Activated B cell treated with CpG ODN at 0.5 μM for 24 hours (primary cell): ENCODE results near the gene MAB21L3. TPM values are rescaled to one million over a fixed set of nuclear protein-coding genes. Genes with fewer than 3 reads are reported as not detected.

Experiments
- ATAC-seq: fragments of 200-7000 bp; cut with Tn5 transposase; one replicate; pipeline ENCODE4 v1.10.0; 2021; ENCODE audit warnings: low read depth, mild to moderate bottlenecking, moderate library complexity
- CTCF ChIA-PET: fragments of 350-600 bp; sonication (Branson Sonifier 250); formaldehyde crosslinking; loops from one replicate; lab custom pipeline; 2021; ENCODE audit warnings: antibody characterized with exemption; lab: Charles Lee
- POLR2A ChIA-PET: fragments of 350-600 bp; sonication (Branson Sonifier 250); formaldehyde crosslinking; loops from one replicate; lab custom pipeline; 2021; ENCODE audit warnings: antibody characterized with exemption; lab: Charles Lee
- DNase-seq: peaks from one replicate; pipeline ENCODE4 v3.0.0; 2022
- H3K27ac Mint-ChIP-seq: one replicate; pipeline ENCODE4 v1.8.0; 2020; ENCODE audit warnings: mixed read lengths
- H3K27me3 Mint-ChIP-seq: one replicate; pipeline ENCODE4 v1.8.0; 2021; ENCODE audit warnings: mixed read lengths
- H3K36me3 Mint-ChIP-seq: one replicate; pipeline ENCODE4 v1.8.0; 2021; ENCODE audit warnings: low read depth, mixed read lengths
- H3K4me1 Mint-ChIP-seq: one replicate; pipeline ENCODE4 v1.8.0; 2021; ENCODE audit warnings: mixed read lengths
- H3K4me3 Mint-ChIP-seq: one replicate; pipeline ENCODE4 v1.8.0; 2020; ENCODE audit warnings: mild to moderate bottlenecking, mixed read lengths
- H3K9me3 Mint-ChIP-seq: one replicate; pipeline ENCODE4 v1.8.0; 2020; ENCODE audit warnings: mixed read lengths
- intact Hi-C: fragments of 100-400 bp; cut with micrococcal nuclease; formaldehyde crosslinking; loops from one replicate; pipeline ENCODE4 v1.15.1; 2024
- total RNA-seq: library from RNA; stranded (reverse); gene quantifications from 2 replicates; pipeline ENCODE4 v1.2.3, GENCODE V29; 2022
- TF ChIP-seq, protein P1 (sequence below): fragments of 200-600 bp; IDR thresholded peaks from one replicate; pipeline ENCODE4 v1.8.0; 2022; ENCODE audit warnings: antibody characterized with exemption, mild to moderate bottlenecking

Gene MAB21L3
- total RNA-seq, 1 donor from 2014 or later: not detected

DNA sequence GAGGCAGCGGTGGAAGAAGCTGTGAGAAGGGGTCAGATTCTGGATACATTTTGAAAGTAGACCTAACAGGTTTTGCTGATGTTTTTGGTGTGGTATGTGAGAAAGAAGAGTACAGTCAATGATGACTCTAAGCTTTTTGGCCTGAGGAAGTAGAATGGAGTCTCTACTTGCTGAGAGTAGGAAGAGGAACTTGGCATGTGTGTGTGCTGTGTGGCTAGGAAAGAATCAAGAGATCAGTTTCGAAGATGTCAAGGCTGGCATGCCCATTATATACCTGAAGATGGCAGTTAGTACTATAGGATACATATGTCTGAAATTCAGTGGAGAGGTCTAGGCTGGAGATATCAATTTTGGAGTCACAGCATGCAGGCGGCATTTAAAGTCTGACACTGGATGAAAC is 64.4 kb downstream of the MAB21L3 start:
- H3K27ac Mint-ChIP-seq: no peak overlapping the region
- peaks cover 12% of the 10 kb centered on the region for H3K27me3 Mint-ChIP-seq
- no peak overlapping the region for H3K4me3 Mint-ChIP-seq
- CTCF ChIA-PET: no interaction called here
- TF ChIP-seq, protein P1, sequence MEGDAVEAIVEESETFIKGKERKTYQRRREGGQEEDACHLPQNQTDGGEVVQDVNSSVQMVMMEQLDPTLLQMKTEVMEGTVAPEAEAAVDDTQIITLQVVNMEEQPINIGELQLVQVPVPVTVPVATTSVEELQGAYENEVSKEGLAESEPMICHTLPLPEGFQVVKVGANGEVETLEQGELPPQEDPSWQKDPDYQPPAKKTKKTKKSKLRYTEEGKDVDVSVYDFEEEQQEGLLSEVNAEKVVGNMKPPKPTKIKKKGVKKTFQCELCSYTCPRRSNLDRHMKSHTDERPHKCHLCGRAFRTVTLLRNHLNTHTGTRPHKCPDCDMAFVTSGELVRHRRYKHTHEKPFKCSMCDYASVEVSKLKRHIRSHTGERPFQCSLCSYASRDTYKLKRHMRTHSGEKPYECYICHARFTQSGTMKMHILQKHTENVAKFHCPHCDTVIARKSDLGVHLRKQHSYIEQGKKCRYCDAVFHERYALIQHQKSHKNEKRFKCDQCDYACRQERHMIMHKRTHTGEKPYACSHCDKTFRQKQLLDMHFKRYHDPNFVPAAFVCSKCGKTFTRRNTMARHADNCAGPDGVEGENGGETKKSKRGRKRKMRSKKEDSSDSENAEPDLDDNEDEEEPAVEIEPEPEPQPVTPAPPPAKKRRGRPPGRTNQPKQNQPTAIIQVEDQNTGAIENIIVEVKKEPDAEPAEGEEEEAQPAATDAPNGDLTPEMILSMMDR: no peak
- intact Hi-C loops: no loop called here
- DNase-seq (no peak), ATAC-seq (no peak)
- POLR2A ChIA-PET: interaction anchor here (0.6 kb wide), 1 partner anchor 907 kb away, joined by 9 read pairs; no protein-coding TSS in a partner anchor
- no peaks in the 10 kb centered on the region for H3K9me3 Mint-ChIP-seq
- H3K4me1 Mint-ChIP-seq: no peaks in the 10 kb centered on the region
- H3K36me3 Mint-ChIP-seq: no peaks in the 10 kb centered on the region

- Mint-ChIP-seq H3K27me3 (peaks cover 12% of the 10 kb centered on the region), H3K9me3 (no peaks in the 10 kb centered on the region), H3K36me3 (no peaks in the 10 kb centered on the region), H3K4me3 (no peak overlapping the region), H3K4me1 (no peaks in the 10 kb centered on the region), H3K27ac (no peak overlapping the region)
- ChIA-PET POLR2A (no interaction called here), CTCF (no interaction called here)
- DNase-seq: no peak
- intact Hi-C loops: no loop called here
- TF ChIP-seq, protein P1: no peak
- no peak for ATAC-seq
These were observed 65.1 kb downstream of the MAB21L3 start for GRCh38 chr1:116176306-116176789.

- H3K4me1 Mint-ChIP-seq: no peaks in the 10 kb centered on the region
- H3K36me3 Mint-ChIP-seq: no peaks in the 10 kb centered on the region
- POLR2A ChIA-PET: no interaction called here
- intact Hi-C loops: no loop called here
- no peak overlapping the region for H3K27ac Mint-ChIP-seq
- H3K9me3 Mint-ChIP-seq: no peaks in the 10 kb centered on the region
- TF ChIP-seq, protein P1: no peak
- no peak for DNase-seq
- CTCF ChIA-PET: no interaction called here
- H3K27me3 Mint-ChIP-seq: peaks cover 15% of the 10 kb centered on the region
- no peak overlapping the region for H3K4me3 Mint-ChIP-seq
- ATAC-seq: no peak
These were observed 66.7 kb downstream of the MAB21L3 start for GRCh38 chr1:116177861-116178260.

DNA sequence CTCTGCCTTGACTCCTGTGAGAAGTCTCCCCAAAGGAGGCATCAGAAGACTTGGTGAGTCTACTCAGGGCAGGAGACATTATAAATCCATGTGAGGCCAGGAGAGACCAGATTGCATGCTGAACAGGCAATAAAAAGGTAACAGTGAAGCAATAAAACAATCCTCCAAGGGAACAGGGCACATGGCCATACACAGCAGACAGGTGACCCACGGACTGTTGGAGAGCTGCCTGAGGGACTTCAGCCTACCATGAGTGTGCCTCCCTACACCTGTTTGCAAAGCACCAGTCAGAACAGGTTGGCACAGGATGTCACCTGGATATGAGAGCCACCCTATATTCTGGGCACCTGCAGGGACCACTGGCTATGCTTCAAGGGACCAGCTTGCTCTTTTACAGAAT is 67.6 kb downstream of the MAB21L3 start:
- CTCF ChIA-PET: no interaction called here
- Mint-ChIP-seq H3K27me3 (peaks cover 20% of the 10 kb centered on the region), H3K4me1 (no peaks in the 10 kb centered on the region), H3K4me3 (no peak overlapping the region), H3K27ac (no peak overlapping the region), H3K9me3 (no peaks in the 10 kb centered on the region), H3K36me3 (no peaks in the 10 kb centered on the region)
- TF ChIP-seq, protein P1: no peak
- ATAC-seq (no peak), DNase-seq (no peak)
- intact Hi-C loops: no loop called here
- POLR2A ChIA-PET: no interaction called here

DNA sequence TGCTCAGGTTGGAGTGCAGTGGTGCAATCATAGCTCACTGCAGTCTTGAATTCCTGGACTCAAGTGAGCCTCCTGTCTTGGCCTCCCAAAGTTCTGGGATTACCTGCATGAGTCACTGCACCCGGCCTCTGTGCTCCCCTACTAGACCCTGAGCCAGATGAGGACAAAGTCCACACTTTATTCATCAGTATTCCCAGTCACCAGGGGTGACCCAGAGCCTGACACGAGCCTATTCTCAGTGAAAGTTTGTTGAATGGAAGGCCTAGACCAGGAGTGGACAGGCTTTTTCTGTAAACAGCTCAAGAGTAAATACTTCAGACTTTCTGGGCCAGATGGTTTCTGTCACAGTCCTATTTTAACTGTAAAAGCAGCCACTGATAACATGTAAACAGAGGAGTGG is 68.2 kb downstream of the MAB21L3 start:
- Mint-ChIP-seq H3K4me1 (no peaks in the 10 kb centered on the region), H3K27ac (no peak overlapping the region), H3K9me3 (no peaks in the 10 kb centered on the region), H3K36me3 (no peaks in the 10 kb centered on the region), H3K27me3 (peaks cover 22% of the 10 kb centered on the region), H3K4me3 (no peak overlapping the region)
- DNase-seq (no peak), ATAC-seq (no peak)
- ChIA-PET CTCF (no interaction called here), POLR2A (no interaction called here)
- TF ChIP-seq, protein P1: no peak
- intact Hi-C loops: no loop called here
